Ovary (tissue), 9 donors: ENCODE measurements around the gene GOPC. TPM values are rescaled to one million over a fixed set of nuclear protein-coding genes. Genes with fewer than 3 reads are reported as not detected.

Experiments
- DNase-seq, 5 donors: peaks; one replicate each; pipeline ENCODE4 v3.0.0-alpha.2; 2019 to 2020
- H3K27ac ChIP-seq, 2 donors: fragments of 200-600 bp; one replicate each; pipeline versions ENCODE4 v1.5.1 to v1.8.0; 2019 to 2022
- H3K27me3 ChIP-seq: fragments of 200-600 bp; one replicate; pipeline ENCODE4 v1.8.0; 2022
- H3K36me3 ChIP-seq: fragments of 200-600 bp; sonication (generic); one replicate; pipeline ENCODE4 v1.5.1; 2019
- H3K4me1 ChIP-seq: one replicate; pipeline ENCODE4 v1.8.1; 2013; ENCODE audit warnings: mild to moderate bottlenecking, moderate library complexity; ENCODE audit not compliant: insufficient read depth
- H3K4me3 ChIP-seq: fragments of 200-600 bp; sonication (generic); one replicate; pipeline ENCODE4 v1.5.1; 2017
- H3K9me3 ChIP-seq, 2 donors: fragments of 200-600 bp in 1 of 2; sonication (generic) in 1 of 2; one replicate each; pipeline versions ENCODE4 v1.5.1 to v1.8.1; 2013 to 2019; ENCODE audit warnings: mild to moderate bottlenecking in 1 of 2, moderate library complexity in 1 of 2
- EP300 ChIP-seq: sonication (generic); formaldehyde crosslinking; IDR thresholded peaks from one replicate; pipeline ENCODE4 v1.6.1; 2017; ENCODE audit warnings: antibody characterized with exemption
- POLR2A ChIP-seq: fragments of 450-650 bp; IDR thresholded peaks from one replicate; pipeline ENCODE4 v1.6.1; 2017; ENCODE audit warnings: antibody characterized with exemption, mild to moderate bottlenecking, moderate library complexity
- WGBS, 3 donors: extraction: QIAGEN DNeasy Blood & Tissue Kit in 1 of 3; methylation state at CpG; one replicate each; pipeline versions ENCODE4 v1.1.5 to v1.1.7; 2013 to 2017; 5-methylcytosine and 5-hydroxymethylcytosine counted together
- intact Hi-C, 4 donors: fragments of 100-400 bp; cut with DNase I; formaldehyde crosslinking; loops; one replicate each; pipeline versions ENCODE4 v1.11.0 to v1.15.1; 2022 to 2023
- polyA plus RNA-seq, 2 donors: library from polyadenylated mRNA; stranded (reverse); fragments of 200-250 nt in 1 of 2; fragments of 350-450 nt in 1 of 2; fragmentation: Illumina TruSeq in 1 of 2; extraction: RNeasy Lipid Tissue Mini Kit (QIAGEN cat#74804) in 1 of 2; gene quantifications; one replicate each; pipeline ENCODE4 v1.2.3, GENCODE V29; 2013 to 2014
- total RNA-seq, 7 donors: library from RNA; depleted of rRNA in 2 of 7; stranded (reverse); fragments of >200 nt in 2 of 7; fragmentation: NEBNext Ultra II Directional in 3 of 7; extraction: Animal tissue kit (Norgen Biotek cat#: 25700) in 3 of 7; gene quantifications; one replicate each; pipeline versions ENCODE4 v1.1.0 to v1.2.4, GENCODE V29; 2016 to 2023
- TF ChIP-seq, protein P1 (sequence below), 3 donors: fragments of 450-650 bp in 2 of 3; fragments of 200-600 bp in 1 of 3; IDR thresholded peaks; one replicate each; pipeline versions ENCODE4 v1.5.1 to v1.8.0; 2016 to 2022; ENCODE audit warnings: antibody characterized with exemption in 3 of 3, mild to moderate bottlenecking in 1 of 3
- donor health status: DM: no; HTN: no; CAD: no; lungs with moderate emphysema.
- donor health status: DM: no; HTN: no; CAD: no.
- donor health status: Bipolar disorder and iron deficiency.
- donor health status: DM: yes; HTN: yes; CAD: no.
- donor health status: DM: no; HTN: no; CAD: no.
- donor health status: DM: yes; HTN: yes; CAD: no.

The GOPC gene
- total and polyA plus RNA-seq, 9 donors, result 17.0 to 27.6 (median 24.3) TPM

GRCh38 chr6:117534974-117535373, 67.3 kb downstream of the GOPC start:
- no peaks in the 10 kb centered on the region for H3K27me3 ChIP-seq
- TF ChIP-seq EP300, result no peak
- no peak for TF ChIP-seq POLR2A
- TF ChIP-seq, protein P1, sequence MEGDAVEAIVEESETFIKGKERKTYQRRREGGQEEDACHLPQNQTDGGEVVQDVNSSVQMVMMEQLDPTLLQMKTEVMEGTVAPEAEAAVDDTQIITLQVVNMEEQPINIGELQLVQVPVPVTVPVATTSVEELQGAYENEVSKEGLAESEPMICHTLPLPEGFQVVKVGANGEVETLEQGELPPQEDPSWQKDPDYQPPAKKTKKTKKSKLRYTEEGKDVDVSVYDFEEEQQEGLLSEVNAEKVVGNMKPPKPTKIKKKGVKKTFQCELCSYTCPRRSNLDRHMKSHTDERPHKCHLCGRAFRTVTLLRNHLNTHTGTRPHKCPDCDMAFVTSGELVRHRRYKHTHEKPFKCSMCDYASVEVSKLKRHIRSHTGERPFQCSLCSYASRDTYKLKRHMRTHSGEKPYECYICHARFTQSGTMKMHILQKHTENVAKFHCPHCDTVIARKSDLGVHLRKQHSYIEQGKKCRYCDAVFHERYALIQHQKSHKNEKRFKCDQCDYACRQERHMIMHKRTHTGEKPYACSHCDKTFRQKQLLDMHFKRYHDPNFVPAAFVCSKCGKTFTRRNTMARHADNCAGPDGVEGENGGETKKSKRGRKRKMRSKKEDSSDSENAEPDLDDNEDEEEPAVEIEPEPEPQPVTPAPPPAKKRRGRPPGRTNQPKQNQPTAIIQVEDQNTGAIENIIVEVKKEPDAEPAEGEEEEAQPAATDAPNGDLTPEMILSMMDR (IDR thresholded peaks at IDR 0.05), result no peak
- H3K36me3 ChIP-seq, result no peaks in the 10 kb centered on the region
- no peaks in the 10 kb centered on the region for H3K9me3 ChIP-seq
- H3K4me1 ChIP-seq, result no peaks in the 10 kb centered on the region
- intact Hi-C loops, result no loop called here
- DNase-seq, result no peak
- WGBS, 3 donors, result 17 to 49% (median 36%) methylated on average over 3 of the region's 3 CpGs
- no peak overlapping the region for H3K4me3 ChIP-seq
- no peak overlapping the region for H3K27ac ChIP-seq

DNA sequence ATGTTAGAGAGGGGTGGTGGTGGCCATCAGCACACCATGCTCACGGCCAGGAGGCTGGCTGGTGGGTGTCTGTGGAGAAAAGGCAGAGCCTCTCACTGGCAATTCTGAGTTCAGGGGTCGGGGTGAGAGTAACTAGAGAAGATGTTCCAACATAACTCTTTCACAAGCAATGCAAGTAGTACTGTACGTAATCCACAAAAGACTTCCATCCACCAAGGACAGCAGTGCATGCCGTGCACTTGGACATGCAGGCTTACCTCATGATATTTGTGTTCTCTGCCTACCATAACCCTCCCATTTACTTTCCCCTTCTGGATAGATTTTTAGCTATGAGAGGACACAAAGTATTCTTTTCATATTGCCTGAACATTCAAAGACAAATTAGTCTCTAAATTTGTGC, 68.5 kb downstream of the GOPC start:
- intact Hi-C loops, result no loop called here
- WGBS, 3 donors, result 94 to 96% (median 95%) methylated on average over 4 of the region's 4 CpGs
- TF ChIP-seq POLR2A (no peak), EP300 (no peak)
- TF ChIP-seq, protein P1 (IDR thresholded peaks at IDR 0.05), result no peak

DNA sequence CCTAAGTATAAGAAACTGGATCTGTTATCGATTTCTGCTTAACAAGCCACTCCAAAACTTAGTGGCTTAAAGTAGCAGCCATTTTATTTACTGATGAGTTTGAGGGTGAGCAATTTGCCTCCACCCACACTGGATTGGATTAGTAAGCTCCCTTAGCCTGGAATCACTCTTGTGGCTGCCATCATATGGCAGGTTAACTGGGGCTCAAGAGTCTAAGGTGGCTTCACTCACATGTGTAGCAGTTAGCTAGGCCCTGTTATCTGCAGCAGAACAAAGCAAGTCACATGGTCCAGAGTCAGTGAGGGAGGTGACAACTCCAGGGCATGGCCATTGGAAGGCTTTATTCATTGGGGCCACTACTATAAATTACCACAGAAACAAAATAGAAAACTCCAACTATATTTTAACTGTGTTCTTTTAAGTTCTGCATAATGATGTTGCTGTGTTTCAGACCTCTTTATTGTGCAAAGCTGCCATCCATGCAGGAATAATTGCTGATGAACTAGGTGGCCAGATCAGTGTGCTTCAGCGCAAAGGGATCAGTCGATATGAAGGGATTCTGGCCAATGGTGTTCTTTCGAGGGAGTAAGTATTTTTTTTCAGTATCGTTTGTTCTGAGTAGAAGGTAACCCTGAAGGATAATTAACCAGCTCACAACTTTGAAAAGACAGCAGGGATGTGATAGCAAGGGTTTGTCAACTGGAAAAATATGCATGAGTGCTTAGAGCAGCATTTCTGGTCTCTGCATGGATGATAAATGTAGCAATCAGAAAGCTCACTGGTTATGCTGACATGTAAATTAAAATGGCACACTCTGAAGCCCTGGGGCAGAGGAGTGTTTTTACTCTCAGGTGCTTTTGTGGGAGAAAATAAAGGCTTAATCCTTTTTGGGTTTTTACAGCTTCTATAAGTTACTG, 70.2 kb downstream of the GOPC start:
- H3K36me3 ChIP-seq, result no peaks in the 10 kb centered on the region
- intact Hi-C loops, result no loop called here
- H3K4me3 ChIP-seq, result no peak overlapping the region
- H3K9me3 ChIP-seq, result no peaks in the 10 kb centered on the region
- WGBS, 3 donors, result 92% methylated on average over 5 of the region's 5 CpGs
- no peaks in the 10 kb centered on the region for H3K4me1 ChIP-seq
- TF ChIP-seq EP300, result no peak
- TF ChIP-seq, protein P1 (IDR thresholded peaks at IDR 0.05), result no peak
- no peak for TF ChIP-seq POLR2A
- DNase-seq, result no peak
- no peak overlapping the region for H3K27ac ChIP-seq
- no peaks in the 10 kb centered on the region for H3K27me3 ChIP-seq

More for the DNA sequence above, 68.5 kb downstream of the GOPC start:
- Histone ChIP-seq H3K27me3 (no peaks in the 10 kb centered on the region), H3K4me3 (no peak overlapping the region), H3K9me3 (no peaks in the 10 kb centered on the region), H3K36me3 (no peaks in the 10 kb centered on the region), H3K4me1 (no peaks in the 10 kb centered on the region), H3K27ac (no peak overlapping the region)
- DNase-seq, result no peak

DNA sequence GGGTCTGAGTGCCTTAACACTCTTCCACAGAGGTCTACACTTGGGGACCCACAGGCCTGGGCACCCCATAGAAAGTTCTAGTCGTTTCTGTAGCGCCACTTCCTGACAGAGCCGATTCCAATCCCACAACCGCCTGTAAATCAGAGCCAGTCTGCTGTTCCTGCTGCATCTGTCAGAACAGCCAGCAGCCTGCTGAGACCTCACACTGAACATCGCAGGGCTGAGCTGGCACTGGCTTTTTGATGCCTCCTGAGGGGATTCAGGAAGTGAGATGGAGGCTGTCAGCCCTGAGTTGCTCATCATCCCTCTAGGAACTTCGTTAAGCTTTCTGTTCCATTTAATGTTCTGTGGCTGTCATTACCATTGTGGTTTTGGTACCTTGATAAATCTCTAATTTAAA, 71.0 kb downstream of the GOPC start:
- Histone ChIP-seq H3K4me3 (no peak overlapping the region), H3K27me3 (no peaks in the 10 kb centered on the region), H3K9me3 (no peaks in the 10 kb centered on the region), H3K4me1 (no peaks in the 10 kb centered on the region), H3K36me3 (no peaks in the 10 kb centered on the region), H3K27ac (no peak overlapping the region)
- WGBS, 3 donors, result 76 to 85% (median 84%) methylated on average over 6 of the region's 6 CpGs
- intact Hi-C loops, result no loop called here
- TF ChIP-seq EP300, result no peak
- TF ChIP-seq, protein P1 (IDR thresholded peaks at IDR 0.05), result no peak
- TF ChIP-seq POLR2A, result no peak
- no peak for DNase-seq
